GM12865 (cell line): ENCODE data around the gene SNX17.
A peak's percentile ranks its signal among the peaks of the same experiment; 100 is the strongest.

ENCODE experiments used
- DNase-seq: peaks from one replicate; pipeline ENCODE4 v3.0.0; 2010; ENCODE audit warnings: low read depth
- H3K4me3 ChIP-seq: 2 replicates; pipeline ENCODE4 v1.5.1; 2011; ENCODE audit warnings: mild to moderate bottlenecking, low read depth, low read length, control low read depth
- TF ChIP-seq, protein P1 (sequence below): IDR thresholded peaks from 2 replicates; pipeline ENCODE4 v1.5.1; 2011; ENCODE audit warnings: low read length, control low read depth, low read depth, inconsistent platforms; ENCODE audit not compliant: insufficient read depth; ENCODE audit errors: missing control alignments

The SNX17 gene, protein sequence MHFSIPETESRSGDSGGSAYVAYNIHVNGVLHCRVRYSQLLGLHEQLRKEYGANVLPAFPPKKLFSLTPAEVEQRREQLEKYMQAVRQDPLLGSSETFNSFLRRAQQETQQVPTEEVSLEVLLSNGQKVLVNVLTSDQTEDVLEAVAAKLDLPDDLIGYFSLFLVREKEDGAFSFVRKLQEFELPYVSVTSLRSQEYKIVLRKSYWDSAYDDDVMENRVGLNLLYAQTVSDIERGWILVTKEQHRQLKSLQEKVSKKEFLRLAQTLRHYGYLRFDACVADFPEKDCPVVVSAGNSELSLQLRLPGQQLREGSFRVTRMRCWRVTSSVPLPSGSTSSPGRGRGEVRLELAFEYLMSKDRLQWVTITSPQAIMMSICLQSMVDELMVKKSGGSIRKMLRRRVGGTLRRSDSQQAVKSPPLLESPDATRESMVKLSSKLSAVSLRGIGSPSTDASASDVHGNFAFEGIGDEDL

DNA sequence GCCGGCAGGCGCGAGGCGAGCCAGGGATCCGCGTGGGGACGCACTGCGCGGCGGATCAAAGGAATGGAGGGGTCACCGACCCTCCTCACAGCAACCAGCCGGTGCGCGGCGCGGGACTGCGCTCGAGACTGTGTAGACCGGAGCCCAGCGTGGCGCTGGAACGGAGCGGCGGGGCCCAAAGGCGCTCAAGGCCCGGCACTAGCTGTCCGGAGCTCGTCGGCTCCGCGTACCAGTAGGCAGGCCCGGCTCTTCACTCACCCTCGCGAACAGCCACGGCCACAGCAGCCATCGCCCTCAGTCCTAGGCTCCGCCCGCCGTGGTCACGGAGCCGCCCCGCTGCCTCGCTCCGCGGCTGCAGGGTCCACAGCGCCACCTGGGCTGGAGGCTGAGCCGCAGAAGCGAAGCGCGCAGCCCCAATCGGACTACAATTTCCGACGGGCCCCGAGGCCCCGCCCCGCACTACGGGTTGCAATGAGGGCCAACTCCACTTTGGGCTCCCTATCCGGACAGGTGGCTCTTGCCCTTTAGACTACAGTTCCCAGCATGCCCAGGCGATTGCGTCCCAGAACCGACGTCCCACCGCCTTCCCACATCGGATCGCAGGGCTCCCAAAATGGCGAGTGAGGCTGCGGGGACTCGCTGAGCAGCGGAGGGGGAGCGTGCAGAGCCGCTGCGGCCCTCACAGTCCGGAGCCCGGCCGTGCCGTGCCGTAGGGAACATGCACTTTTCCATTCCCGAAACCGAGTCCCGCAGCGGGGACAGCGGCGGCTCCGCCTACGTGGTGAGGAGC is at the start of gene SNX17, which contains the start of gene EIF2B4:
Gene SNX17 (plus strand): TSS at position 591 of the 790 bp plus-strand sequence. CDS start 128 bp downstream, at position 719.
Gene EIF2B4 (minus strand): TSS at position 313 of the 790 bp plus-strand sequence. CDS start 24 bp downstream, at position 289.
- TF ChIP-seq, protein P1, sequence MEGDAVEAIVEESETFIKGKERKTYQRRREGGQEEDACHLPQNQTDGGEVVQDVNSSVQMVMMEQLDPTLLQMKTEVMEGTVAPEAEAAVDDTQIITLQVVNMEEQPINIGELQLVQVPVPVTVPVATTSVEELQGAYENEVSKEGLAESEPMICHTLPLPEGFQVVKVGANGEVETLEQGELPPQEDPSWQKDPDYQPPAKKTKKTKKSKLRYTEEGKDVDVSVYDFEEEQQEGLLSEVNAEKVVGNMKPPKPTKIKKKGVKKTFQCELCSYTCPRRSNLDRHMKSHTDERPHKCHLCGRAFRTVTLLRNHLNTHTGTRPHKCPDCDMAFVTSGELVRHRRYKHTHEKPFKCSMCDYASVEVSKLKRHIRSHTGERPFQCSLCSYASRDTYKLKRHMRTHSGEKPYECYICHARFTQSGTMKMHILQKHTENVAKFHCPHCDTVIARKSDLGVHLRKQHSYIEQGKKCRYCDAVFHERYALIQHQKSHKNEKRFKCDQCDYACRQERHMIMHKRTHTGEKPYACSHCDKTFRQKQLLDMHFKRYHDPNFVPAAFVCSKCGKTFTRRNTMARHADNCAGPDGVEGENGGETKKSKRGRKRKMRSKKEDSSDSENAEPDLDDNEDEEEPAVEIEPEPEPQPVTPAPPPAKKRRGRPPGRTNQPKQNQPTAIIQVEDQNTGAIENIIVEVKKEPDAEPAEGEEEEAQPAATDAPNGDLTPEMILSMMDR, result peak; percentile 71
- DNase-seq, result peak; percentile 99
- peak within 1 kb of the TSS; percentile 88 for H3K4me3 ChIP-seq

GRCh38 chr2:27320958-27321543 is 49.4 kb upstream of the SNX17 start:
- DNase-seq, result no peak
- no peak overlapping the region for H3K4me3 ChIP-seq
- TF ChIP-seq, protein P1, result no peak

DNA sequence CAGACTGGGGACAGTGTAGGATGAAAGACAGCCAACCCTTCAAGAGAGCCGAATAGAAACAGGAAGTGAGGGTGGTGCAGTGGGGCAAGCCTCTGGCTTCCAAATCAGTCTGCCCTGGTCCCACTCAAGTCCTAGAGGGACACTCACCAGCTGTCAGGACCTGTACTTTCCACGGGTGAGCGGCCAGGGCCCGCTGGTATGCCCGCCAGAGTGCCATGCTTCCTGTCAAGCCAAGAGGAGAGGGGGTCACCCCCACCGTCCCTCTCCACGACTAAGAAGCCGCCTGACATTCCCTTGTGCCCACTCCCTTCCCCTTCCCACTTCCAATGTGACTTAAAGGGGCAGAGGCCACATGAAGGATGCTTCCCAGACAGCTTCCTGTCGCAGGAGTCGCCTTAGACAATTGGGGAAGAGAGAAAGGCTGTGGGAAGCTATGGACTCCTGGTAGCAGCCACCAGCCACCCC is 48.1 kb upstream of the SNX17 start:
- peak overlapping the region; percentile 68 for H3K4me3 ChIP-seq
- TF ChIP-seq, protein P1, result no peak
- peak; percentile 52 for DNase-seq

DNA sequence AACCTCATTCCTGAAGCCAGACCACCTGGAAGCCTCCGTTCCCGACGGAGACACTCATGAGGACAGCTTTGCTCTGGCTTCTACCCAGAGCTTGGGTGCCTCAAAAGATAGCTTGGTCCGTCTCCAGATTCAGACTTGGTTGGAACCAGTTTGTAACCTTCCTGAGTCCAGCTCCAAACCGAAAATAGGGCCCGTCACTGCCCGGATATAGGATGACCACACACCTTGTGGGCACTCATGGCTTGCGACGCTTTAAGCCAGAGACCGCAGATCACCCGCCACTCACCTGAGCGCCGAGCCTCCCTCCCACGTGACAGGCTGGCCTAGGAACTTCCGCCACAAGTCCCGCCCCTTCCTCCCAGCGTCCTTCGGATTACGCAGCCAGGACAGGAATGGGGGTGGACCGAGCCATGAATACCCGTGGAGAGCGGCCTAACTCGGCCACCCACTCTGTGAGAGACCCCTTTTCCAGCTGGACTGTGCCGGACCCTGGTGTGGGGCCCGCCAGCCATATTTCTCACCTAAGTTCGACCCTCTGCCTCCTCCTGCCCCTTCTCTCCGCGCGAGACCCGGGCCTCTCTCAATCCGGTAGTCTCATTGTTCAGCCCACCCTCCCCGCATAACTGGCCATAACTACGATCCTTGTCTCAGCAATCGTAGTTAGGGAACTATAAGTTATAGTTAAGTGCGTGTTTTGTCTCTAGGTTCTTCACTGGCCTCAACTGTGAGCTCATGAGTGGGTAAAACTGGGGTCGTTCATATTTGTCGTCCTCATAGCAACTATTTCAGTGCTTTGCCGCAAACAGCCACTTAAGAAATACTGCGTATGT is 47.4 kb upstream of the SNX17 start, which contains the start of gene MPV17:
Gene MPV17 (minus strand): TSS at position 332 of the 830 bp plus-strand sequence. CDS start 580 bp downstream, outside the sequence.
- H3K4me3 ChIP-seq, result peak within 1 kb of the TSS; percentile 68
- TF ChIP-seq, protein P1, result no peak
- DNase-seq, result peak; percentile 95

DNA sequence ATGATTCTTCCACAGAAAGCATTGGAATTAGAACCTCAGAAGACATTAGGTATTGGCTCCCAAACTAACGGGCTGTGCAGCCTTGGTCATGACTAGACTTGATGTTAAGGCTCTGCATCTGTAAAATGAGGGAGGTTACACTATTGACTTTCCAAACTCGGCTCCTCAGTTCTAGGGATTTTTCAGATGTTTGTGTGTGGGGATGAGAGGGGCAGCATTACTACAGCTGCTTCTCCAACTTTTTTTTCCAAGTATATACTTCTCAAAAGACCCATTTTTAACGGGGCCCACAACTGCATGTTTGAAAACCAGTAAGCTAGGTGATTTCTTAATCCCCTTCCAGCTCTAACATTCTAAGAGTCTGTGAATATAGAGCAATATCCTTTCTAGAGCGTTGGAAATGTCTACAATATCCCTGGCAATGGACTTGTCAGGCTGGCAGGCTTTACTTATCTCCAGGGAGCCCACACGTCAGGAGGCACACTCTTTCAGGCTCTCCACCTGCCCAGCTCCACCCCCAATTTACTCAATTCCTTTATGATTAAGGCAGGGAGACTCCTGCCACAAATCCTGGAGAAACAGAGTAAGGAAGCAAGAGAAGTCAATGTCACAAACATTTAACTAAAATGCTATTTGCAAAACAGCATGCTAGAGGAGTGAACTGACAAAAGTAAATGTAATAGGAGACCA is 46.7 kb upstream of the SNX17 start:
- TF ChIP-seq, protein P1, result no peak
- H3K4me3 ChIP-seq, result peak overlapping the region; percentile 68
- DNase-seq, result no peak
